Body of pancreas (tissue), 4 donors: Measurements from ENCODE around the gene RHOBTB3.

Source experiments
- POLR2A ChIP-seq, 3 donors: fragments of 450-650 bp; IDR thresholded peaks; one replicate each; pipeline ENCODE4 v1.6.1; 2016; ENCODE audit warnings: antibody characterized with exemption in 3 of 3, mild to moderate bottlenecking in 2 of 3
- TF ChIP-seq, protein P1 (sequence below), 7 experiments: fragments of 450-650 bp in 4 of 7; fragments of 200-600 bp in 3 of 7; sonication (generic) in 3 of 7; IDR thresholded peaks; one replicate each; pipeline ENCODE4 v1.5.1; 2016 to 2019; ENCODE audit warnings: antibody characterized with exemption in 7 of 7

DNA sequence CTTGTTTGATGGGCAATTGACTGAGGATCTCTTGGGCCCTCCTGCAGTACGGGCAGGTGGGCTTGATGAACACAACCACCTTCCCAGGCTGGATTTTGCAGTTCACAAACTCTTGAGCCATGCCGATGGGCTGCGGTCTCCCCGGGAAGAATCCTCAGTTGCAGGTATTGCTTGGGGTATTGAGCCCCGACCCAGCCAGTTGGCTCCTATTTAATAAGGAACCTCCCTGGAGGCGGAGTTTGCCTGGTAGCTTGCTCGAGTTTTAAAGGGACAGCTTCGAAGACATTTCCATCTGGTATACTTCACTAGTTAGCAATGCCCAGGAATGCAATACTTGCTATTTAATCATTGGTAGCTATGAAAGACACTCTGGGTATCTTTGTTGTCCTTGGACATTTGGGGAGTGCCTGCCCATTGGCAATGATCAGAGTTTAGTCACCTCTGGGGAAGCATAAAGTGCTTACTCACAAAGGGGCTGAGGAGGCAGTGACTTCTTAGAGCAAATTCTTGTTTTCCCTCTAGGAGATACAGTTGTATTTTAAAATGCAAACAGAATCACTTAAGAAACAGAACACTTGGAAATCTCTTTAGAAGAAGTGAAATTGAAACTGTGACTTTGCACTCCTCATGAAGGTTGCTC lies 91.5 kb downstream of the RHOBTB3 start, which contains the start of gene GLRX:
- TF ChIP-seq, protein P1, sequence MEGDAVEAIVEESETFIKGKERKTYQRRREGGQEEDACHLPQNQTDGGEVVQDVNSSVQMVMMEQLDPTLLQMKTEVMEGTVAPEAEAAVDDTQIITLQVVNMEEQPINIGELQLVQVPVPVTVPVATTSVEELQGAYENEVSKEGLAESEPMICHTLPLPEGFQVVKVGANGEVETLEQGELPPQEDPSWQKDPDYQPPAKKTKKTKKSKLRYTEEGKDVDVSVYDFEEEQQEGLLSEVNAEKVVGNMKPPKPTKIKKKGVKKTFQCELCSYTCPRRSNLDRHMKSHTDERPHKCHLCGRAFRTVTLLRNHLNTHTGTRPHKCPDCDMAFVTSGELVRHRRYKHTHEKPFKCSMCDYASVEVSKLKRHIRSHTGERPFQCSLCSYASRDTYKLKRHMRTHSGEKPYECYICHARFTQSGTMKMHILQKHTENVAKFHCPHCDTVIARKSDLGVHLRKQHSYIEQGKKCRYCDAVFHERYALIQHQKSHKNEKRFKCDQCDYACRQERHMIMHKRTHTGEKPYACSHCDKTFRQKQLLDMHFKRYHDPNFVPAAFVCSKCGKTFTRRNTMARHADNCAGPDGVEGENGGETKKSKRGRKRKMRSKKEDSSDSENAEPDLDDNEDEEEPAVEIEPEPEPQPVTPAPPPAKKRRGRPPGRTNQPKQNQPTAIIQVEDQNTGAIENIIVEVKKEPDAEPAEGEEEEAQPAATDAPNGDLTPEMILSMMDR (IDR thresholded peaks at IDR 0.05), result no peak
- TF ChIP-seq POLR2A (IDR thresholded peaks at IDR 0.05), result peak; percentile 21 to 66 (median 60)
